Stimulated activated CD8-positive, alpha-beta memory T cell treated with anti-CD3 and anti-CD28 coated beads, Interleukin-7, amount 100 ng/mL, for 48 hours (primary cell): ENCODE data around the gene KRTAP5-7.

ENCODE experiments used
- DNase-seq, 2 donors: peaks; one replicate each; pipeline ENCODE4 v3.0.0-alpha.2; 2020; ENCODE audit warnings: low read depth in 1 of 2; ENCODE audit errors: extremely low read depth in 1 of 2

Gene KRTAP5-7

DNA sequence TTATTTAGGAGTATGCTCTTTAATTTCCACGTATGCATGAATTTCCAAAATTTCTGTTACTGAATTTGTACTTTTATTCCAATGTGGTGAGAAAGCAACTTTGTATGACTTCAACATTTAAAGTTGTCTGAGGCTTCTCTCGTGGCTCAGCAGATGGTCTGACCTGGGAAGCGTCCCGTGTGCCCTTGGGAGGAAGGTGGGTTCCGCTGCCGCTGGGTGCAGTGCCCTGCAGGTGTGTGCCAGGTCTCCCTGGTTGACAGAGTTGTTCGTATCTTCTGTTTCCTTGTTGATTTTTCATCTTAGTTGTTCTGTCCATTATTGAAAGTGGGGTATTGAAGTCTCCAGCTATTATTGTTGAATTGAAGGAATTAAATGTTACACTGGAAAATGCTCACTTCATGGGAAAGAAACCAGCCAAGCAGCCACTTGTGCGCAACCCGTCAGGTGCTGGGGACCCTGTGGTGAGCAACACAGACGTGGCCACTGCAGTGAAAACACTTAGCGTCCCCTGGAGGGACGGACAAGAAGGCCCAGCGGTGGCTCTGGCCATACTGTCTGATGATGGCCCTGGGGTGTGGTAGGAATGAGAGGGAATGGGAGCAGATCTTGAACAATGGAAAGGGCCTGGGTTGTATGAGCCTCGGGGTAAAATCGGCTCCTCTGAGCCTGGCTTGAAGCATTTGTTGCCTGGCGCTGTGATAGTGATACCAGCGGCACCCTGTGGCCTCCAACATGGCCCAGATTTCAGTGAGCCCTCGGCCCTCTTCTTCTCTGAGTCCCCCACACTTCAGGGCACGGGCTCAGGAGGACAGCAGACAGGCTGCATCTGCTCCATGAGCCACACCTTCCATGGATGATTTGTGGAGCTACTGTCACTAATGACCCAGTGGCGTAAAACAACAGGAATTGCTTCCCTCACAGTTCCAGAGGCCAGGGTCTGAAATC lies 31.5 kb upstream of the KRTAP5-7 start:
- no peak for DNase-seq

DNA sequence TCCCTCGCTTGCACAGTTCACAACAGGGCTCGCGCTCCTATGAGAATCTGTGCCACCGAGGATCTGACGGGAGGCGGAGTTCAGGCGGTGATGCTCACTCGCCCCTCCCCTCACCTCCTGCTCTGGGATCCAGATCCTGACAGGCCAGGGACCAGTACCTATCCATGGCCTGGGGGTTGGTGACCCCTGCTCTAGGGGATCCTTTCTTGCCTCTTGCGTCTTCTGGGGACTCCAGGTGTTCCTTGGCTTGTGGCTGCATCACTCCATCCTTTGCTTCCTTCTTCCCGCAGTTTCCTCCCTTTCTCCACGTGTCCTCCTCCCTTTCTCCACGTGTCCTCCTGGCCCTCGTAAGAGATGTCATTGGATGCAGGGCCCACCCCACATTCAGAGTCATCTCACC lies 30.6 kb upstream of the KRTAP5-7 start:
- no peak for DNase-seq

DNA sequence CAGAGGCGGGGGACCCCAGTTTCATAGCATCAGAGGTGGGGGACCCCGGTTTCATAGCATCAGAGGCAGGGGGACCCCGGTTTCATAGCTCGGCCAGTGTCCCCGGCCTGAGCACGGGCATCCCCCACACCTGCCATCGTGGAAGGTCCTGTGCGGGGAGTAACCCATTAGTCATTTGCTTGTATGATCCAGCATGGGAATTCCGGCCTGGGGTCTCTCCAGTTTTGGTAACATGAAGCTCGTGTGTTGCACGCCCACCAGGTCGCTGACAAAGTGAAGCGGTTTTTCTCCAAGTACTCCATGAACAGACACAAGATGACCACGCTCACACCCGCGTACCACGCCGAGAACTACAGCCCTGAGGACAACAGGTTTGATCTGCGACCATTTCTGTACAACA lies 29.0 kb upstream of the KRTAP5-7 start:
- DNase-seq = no peak

DNA sequence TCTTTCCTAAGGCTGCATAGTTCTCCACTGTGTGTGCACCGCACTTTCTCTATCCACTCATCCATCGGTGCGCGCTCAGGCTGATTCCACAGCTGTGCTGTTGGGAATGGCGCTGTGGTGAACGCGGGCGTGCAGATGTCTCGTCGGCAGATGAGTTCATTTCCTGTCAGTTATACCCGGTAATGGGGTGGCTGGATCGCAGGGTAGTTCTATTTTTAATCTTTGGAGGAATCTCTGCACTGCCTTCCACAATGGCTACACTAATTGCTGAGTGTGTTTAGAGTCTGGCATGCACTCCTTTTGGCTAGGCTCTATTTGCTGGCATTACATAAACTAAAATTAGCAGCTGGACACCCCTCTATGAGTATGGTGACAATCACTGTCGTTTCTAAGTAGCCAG lies 27.9 kb upstream of the KRTAP5-7 start:
- DNase-seq = no peak

DNA sequence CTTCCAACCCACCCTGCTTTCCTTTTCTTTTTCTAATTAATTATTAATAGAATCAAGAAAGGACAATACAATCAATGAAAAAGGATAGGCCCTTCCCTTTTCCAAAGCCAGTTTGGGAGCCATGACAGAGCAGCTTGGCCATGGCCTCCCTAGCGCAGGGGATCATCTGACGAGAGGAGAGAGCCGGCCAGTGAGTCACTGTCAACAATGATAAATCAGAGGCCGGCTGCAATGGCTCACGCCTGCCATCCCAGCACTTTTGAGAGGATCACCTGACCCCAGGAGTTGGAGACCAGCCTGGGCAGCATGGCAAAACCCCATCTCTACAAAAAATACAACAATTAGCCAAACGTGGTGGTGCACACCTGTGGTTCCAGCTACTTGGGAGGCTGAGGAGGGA lies 27.5 kb upstream of the KRTAP5-7 start:
- DNase-seq = no peak

DNA sequence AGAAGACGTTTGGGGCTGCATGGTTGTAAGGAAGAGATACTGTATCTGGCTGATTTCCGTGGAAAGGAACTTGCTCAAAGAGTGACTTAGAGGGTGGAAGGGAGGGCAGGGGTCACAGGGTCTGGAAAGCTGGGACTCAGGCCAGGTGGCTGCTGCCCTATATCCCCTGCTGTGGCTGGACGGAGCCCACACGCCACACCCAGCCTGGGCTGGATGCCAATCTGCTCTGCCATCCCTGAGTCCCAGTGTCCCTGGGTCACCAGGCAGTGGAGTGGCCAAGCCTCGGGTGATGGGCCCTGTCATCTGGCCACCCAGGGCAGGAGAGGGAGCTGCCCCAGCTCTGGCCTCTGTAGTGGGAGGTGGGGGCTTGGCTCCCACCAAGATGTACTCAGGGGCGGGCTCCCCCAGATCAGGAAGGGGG lies 26.5 kb upstream of the KRTAP5-7 start:
- no peak for DNase-seq

DNA sequence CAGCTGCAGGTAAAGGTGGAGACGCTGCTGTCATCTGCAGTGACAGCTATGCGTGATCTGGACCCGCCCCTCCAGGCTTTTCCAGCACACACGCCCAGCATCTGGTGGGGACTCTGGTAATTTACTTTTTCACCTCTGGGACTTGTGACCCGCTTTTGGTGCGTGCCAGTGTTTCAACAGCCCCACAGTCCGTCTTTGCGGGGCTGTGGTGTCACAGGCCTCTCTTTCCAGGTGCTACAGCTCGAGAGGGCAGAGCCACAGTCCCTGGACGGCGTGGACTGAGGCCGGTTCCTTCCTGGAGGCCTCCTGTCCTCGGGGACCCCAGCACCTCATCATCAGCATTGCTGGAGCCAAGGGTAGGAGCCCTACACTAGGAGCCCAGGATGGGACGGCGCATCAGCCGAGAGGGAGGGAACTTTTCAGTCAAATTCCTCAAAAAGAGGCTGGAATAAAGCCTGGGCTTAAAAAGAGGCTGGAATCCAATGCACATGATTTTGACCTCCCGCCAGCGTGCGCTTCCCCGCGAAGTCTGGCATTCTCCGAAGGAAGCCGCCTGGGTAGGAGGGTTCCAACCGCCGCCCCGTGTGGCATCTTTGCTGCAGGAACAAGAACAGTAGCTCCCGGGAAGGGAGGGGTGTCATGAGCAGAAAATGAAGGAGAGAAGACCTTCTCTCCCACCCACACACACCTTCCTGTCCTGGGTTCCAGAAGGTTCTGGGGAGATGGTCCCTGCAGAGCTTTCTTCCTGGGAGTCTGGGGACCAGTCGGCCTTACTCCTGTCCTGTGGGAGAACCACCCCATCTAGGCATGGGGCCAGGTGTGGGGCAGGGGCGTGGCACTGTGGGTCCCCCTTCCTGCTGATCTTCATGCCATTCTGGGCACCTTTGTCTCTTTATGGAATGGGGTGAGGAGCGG lies 25.7 kb upstream of the KRTAP5-7 start:
- no peak for DNase-seq

DNA sequence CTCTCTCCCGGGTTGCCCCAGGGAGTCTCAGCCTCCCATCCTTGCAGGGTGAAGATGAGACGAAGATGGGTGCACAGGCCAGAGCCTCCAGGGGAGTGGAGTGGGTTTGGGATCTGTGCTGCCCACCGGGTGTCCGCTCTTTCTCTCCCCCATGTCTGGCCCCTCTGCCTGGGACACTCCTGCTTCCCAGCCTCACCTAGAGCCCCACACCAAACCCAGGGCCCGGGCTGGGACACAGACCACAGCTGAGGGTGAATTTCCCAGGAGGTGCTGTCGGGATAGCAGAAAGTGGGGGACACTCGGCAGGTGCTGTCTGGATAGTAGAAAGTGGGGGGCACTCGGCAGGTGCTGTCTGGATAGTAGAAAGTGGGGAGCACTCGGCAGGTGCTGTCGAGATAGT lies 25.0 kb upstream of the KRTAP5-7 start:
- DNase-seq = no peak

DNA sequence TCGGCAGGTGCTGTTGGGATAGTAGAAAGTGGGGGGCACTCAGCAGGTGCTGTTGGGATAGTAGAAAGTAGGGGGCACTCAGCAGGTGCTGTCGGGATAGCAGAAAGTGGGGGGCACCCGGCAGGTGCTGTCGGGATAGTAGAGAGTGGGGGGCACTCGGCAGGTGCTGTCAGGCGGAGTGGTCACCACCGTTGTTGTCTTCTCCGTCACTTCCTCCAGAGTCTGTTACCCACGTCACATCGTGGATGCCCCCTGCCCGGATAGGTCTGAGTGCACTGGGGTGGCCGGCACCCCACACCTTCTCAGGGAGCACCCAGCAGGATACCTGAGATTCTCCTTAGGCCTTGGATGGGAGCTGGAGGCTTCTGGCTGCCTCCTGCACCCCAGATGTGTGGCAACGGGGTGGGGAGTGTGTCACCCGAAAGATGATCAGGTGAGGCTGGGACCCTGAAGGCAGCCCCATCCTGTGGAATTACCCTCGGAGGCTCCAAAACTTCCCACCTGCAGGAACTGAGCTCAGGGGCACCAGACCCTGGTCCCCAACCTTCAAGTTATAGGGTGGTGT lies 24.1 kb upstream of the KRTAP5-7 start:
- no peak for DNase-seq

DNA sequence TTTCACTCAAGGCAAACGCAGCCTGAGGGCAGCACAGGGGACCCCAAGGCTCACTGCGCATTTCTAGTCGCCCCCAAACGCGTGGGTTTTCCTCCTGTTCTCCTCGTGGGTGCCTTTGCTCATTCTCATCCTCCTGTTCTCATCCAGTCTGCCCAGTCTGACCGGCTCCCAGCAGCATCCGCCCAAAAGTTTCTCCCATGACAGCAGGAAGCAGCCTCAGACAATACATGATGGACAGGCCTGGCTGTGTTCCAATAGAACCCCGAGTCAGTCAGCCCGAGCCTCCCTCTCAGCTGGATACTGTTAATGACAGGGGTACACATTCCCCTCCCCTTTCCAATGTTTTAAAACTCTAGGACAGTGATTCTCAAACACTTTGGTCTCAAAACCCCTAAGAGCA lies 22.5 kb upstream of the KRTAP5-7 start:
- DNase-seq = no peak

DNA sequence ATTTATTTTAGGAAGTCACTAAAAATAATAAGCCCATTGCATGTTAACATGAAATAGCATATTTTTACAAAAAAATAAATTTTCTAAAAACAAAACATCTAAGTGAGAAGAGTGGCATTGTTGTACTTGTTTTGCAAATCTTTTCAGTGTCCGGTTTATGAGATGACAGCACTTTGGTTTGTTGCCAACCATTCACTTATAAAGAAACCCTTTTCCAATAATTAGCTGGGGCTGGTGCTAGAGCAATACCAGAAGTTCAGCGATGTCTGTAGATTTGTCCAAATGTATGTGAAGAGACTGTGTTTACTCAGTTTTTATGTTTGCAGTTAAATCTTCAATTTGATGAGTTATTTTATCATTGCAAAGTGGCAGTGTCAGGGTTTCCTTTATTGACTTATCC lies 22.1 kb upstream of the KRTAP5-7 start:
- no peak for DNase-seq

DNA sequence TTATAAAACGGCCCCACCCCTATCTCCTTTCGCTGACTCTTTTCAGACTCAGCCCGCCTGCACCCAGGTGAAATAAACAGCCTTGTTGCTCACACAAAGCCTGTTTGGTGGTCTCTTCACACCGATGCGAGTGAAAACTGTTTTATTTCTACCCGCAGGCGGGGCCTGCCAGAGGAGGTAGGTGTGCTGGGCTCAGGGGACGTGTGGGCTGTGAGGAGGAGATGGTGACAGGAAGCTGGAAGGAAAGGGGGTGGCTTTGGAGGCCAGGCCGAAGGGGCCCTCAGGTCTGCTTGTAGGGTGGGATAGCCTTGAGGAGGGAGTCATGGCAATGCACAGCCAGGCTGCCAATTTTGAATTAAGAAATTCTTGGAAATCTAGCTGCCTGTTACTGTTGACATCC lies 21.3 kb upstream of the KRTAP5-7 start:
- DNase-seq = no peak

DNA sequence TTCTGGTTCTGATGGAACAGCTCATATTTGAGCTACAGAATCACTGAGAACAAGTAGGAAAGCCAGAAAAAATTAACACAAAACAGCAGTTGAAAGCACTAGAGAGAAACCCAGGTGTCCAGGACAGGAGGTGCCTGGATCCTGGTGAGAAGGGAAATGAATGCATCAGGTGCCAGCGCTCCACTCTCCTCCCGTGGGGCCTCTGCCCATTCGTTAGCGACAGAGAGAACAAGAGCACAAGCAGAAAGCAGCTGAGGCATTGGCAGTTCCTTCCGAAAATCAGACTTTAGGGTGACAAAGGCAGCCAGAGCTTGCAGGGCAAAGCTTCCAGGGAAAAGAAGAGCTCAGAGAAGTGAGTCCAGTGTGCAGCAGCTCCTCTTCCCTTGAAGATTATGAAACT lies 20.0 kb upstream of the KRTAP5-7 start:
- no peak for DNase-seq

DNA sequence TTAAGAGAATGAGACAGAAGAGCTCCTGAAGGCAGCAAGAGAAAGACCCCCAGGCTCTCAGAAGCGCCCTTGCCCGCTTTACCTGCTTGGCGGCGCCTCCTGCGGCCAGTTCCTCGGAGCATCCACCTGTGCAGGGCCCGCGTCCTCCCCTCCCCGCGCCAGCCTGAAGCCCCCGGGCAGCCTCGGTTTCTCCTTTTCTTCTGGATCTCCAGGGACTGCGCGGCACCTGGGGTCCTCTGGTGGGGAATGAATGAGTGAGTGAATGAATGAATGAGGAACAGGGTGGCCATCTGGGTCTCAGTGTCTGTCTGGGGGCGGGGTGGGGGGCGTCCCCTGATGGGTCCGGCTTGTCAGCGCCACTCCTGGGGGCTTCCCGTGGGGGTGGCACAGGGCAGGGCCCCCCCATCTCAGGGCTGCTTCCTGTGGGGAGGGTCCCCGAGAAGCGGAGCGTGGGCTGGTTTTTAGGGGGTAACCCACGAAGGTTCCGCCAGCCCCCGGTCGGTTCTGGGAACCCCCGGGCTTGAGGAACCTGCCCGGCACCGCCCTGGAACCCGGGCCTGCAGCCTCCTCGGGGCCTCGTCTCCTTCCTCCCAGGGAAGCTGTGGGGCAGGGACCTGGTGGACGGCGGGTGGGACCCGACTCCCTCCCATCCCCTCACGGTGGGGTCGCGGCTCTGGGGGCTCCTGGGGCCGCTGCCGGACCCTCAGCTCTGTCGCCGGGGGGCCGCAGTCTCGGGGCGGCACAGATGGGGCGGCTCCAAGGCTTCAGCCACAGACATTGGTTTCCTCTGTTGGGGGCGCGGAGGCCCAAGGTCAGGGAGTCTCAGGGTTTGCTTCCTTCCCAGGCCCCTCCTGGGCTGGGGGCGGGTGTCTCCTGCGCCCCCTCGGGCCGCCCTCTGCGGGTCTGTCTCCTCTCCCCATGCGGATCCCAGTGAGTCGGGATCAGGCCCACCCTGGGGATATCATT lies 8.3 kb upstream of the KRTAP5-7 start:
- no peak for DNase-seq

DNA sequence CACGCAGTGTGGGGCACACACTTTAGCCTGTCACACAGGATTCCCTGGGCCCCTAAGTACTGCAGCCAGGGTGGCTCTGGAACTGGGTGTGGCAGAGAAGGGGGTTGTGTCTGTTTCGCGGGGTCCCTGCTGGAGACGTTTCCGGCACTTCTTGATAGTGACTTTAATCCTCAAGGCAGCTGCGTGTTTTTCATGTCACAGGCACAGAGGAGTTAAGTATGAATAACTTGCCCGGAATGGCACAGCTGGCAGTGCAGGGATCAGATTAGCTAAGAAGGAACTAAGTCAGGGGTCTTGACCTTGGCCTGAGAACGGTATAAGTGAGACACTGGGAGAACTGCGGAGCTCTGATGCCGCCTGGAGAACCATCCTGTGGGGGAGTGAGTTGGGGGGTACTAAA lies 7.5 kb upstream of the KRTAP5-7 start:
- no peak for DNase-seq

DNA sequence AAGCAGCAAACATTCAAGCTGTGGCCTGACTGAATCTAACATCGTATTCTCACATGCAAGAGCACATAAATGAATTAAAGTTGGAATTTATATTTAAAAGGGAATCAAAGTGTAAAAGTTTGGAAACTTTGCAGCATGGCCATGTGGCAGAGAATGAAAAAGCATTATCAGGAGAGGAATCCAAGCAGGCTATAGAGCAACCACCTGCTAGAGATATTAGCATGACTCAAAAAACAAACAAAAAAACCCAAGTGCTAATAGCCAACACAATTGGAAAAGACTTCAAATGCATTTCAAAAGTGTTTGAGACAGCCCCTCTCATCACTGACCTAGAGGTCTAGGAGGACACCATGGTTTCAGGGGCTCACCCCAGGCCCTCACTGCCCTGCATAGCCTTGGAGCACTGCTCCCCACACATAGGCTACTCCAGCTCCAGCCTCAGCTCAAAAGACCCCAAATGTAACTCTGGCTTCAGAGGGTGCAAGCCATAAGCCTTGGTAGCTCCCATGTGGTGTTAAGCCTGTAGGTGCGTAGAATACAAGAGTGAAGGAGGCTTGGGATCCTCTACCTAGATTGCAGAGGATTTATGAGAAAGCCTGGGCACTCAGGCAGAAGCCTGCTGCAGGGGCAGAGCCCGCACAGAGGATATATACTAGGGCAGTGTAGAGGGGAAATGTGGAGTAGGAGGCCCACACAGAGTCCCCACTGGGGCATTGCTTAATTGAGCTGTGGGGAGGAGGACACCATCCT lies 1.7 kb upstream of the KRTAP5-7 start:
- no peak for DNase-seq

DNA sequence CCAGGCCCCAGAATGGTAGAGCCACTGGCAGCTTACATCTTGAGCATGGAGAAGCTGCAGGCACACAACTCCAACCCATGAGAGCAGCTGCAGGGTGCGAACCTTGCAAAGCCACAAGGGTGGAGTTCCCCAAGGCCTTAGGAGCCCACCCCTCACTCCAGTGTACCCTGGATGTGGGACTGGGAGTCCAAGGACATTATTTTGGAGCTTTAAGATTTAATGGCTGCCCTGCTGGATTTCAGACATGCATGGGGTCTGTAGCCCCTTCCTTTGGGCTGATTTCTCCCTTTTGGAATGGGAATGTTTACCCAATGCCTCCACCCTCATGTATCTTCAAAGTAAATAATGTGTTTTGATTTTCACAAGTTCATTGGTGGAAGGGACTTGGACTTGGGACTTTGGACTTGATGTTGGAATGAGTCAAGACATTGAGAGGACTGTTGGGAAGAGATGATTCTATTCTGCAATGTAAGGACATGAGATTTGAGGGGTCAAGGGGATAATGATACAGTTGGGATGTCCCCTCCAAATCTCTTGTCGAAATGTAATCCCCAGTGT lies 1.1 kb upstream of the KRTAP5-7 start:
- no peak for DNase-seq

DNA sequence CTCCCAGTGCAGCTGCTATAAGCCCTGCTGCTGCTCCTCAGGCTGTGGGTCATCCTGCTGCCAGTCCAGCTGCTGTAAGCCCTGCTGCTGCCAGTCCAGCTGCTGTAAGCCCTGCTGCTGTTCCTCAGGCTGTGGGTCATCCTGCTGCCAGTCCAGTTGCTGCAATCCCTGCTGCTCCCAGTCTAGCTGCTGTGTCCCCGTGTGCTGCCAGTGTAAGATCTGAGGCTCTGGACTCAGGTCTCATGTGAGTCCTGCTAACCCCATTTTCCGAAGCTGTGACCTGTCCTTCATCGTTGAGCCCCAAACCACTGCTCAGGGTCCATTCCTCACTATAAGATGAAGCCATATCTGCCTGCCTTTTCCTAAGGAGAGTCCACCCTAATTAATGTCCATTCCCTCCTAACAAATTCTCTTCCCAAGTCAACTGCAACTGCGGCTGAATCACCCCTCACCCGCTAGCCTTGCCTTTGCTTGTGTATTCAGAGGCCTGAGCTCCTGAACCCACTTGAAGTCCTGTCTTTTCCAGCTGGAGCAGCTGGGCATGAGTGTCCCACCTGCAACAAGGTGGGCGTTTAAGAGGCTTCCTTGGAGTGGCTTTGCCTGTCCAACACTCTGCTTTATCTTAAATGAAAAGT lies 626 bp downstream of the KRTAP5-7 start:
- no peak for DNase-seq

DNA sequence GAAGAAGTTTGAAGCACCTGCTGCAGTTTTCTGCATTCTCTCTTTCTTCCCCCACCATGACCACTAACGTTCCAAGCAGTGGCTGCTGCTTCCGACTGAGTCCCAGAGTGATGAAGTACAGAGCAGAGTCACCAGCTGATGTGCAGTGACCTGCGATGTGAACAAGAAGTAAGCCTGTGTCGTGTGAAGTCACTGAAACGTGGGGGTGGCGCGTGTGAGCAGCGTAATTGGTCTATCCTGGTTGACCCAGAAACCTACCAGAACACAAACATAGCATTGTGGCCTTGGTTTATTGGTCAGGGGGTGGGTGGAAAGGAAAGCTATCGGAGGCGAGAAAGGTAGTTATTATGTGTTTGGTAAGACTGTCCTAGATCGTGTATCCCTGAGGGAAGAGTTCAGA lies 3.5 kb downstream of the KRTAP5-7 start:
- no peak for DNase-seq
